Loucy (cell line): ENCODE data around the gene PLEKHS1.

Experiments
- H2AFZ ChIP-seq: fragments of 200-600 bp; sonication (generic); 2 replicates; pipeline ENCODE4 v1.6.0; 2016; ENCODE audit warnings: antibody characterized with exemption, mild to moderate bottlenecking, low read length, moderate library complexity
- H3F3A ChIP-seq: fragments of 200-600 bp; 2 replicates; pipeline ENCODE4 v1.6.0; 2016; ENCODE audit warnings: antibody characterized with exemption, low read depth, mild to moderate bottlenecking
- H3K27me3 ChIP-seq: fragments of 200-600 bp; sonication (generic); 2 replicates; pipeline ENCODE4 v1.6.1; 2014; ENCODE audit warnings: low read length, mild to moderate bottlenecking; ENCODE audit not compliant: insufficient read depth, poor library complexity, severe bottlenecking
- H3K36me3 ChIP-seq: fragments of 200-600 bp; sonication (generic); 2 replicates; pipeline ENCODE4 v1.6.1; 2016; ENCODE audit warnings: low read length; ENCODE audit not compliant: insufficient read depth
- H3K4me1 ChIP-seq: fragments of 200-600 bp; sonication (generic); 2 replicates; pipeline ENCODE4 v1.5.1; 2014; ENCODE audit warnings: low read length, mild to moderate bottlenecking; ENCODE audit not compliant: insufficient read depth, poor library complexity, severe bottlenecking
- H3K4me2 ChIP-seq: fragments of 200-600 bp; sonication (generic); 2 replicates; pipeline ENCODE4 v1.6.0; 2014; ENCODE audit warnings: antibody characterized with exemption, low read length, low read depth, mild to moderate bottlenecking; ENCODE audit not compliant: poor library complexity, severe bottlenecking
- H3K4me3 ChIP-seq: fragments of 200-600 bp; sonication (generic); 2 replicates; pipeline ENCODE4 v1.5.1; 2014; ENCODE audit warnings: low read length, mild to moderate bottlenecking, mixed read lengths; ENCODE audit not compliant: poor library complexity, severe bottlenecking
- H3K79me2 ChIP-seq: fragments of 200-600 bp; sonication (generic); 2 replicates; pipeline ENCODE4 v1.6.1; 2014; ENCODE audit warnings: low read length; ENCODE audit not compliant: insufficient read depth
- H3K9ac ChIP-seq: fragments of 200-600 bp; sonication (generic); 2 replicates; pipeline ENCODE4 v1.6.0; 2014; ENCODE audit warnings: mild to moderate bottlenecking, low read depth, low read length, moderate library complexity; ENCODE audit not compliant: poor library complexity, severe bottlenecking
- H3K9me2 ChIP-seq: fragments of 200-600 bp; sonication (generic); replicated peaks from 2 replicates; pipeline ENCODE4 v1.6.1; 2016; ENCODE audit warnings: low read depth, low read length, mixed read lengths
- H3K9me3 ChIP-seq: fragments of 200-600 bp; sonication (generic); 2 replicates; pipeline ENCODE4 v1.6.1; 2014; ENCODE audit warnings: mild to moderate bottlenecking, antibody characterized with exemption, low read length, low read depth; ENCODE audit not compliant: insufficient read depth
- H4K20me1 ChIP-seq: fragments of 200-600 bp; sonication (generic); 2 replicates; pipeline ENCODE4 v1.6.0; 2014; ENCODE audit warnings: antibody characterized with exemption, low read length, mild to moderate bottlenecking; ENCODE audit not compliant: insufficient read depth, poor library complexity, severe bottlenecking
- CTCF ChIP-seq: fragments of 200-600 bp; sonication (generic); conservative IDR thresholded peaks from 2 replicates; pipeline ENCODE4 v1.5.1; 2014; ENCODE audit warnings: mild to moderate bottlenecking, antibody characterized with exemption, low read length
- EZH2phosphoT487 ChIP-seq: fragments of 200-600 bp; IDR thresholded peaks from 2 replicates; pipeline ENCODE4 v1.6.1; 2018; ENCODE audit warnings: antibody characterized with exemption, mild to moderate bottlenecking, moderate library complexity, borderline replicate concordance

Gene PLEKHS1

DNA sequence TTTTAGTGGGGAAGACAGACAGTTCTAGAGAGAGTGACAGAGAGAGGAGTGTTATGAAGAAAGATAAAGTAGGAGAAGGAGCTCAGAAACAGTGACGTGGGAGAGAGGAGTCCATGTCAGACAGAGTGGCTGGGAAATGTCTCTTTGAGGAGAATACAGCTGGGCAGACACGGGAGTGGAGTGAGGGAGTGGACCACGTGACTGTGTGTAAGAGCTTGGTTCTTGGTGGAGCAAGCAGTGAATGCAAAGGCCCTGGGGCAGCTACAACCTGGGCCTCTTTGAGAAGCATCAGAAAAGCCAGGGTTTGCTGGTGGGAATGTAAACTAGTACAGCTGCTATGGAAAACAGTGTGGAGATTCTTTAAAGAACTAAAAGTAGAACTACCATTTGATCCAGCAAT, 11.9 kb upstream of the PLEKHS1 start:
- TF ChIP-seq CTCF (no peak), EZH2phosphoT487 (no peak)
- H4K20me1 ChIP-seq, result no peaks in the 10 kb centered on the region
- no peak overlapping the region for H2AFZ ChIP-seq
- no peak overlapping the region for H3K4me3 ChIP-seq
- H3K79me2 ChIP-seq, result no peaks in the 10 kb centered on the region
- H3K4me1 ChIP-seq, result no peaks in the 10 kb centered on the region
- H3K9ac ChIP-seq, result no peak overlapping the region
- no peaks in the 10 kb centered on the region for H3K9me2 ChIP-seq
- H3K4me2 ChIP-seq, result no peak overlapping the region
- H3K36me3 ChIP-seq, result no peaks in the 10 kb centered on the region
- no peaks in the 10 kb centered on the region for H3F3A ChIP-seq
- H3K9me3 ChIP-seq, result no peaks in the 10 kb centered on the region
- H3K27me3 ChIP-seq, result no peaks in the 10 kb centered on the region

GRCh38 chr10:113740850-113741249, 10.6 kb upstream of the PLEKHS1 start:
- Histone ChIP-seq H3K4me2 (no peak overlapping the region), H4K20me1 (no peaks in the 10 kb centered on the region), H3K9ac (no peak overlapping the region), H2AFZ (no peak overlapping the region), H3K9me3 (no peaks in the 10 kb centered on the region), H3K9me2 (no peaks in the 10 kb centered on the region), H3K27me3 (no peaks in the 10 kb centered on the region), H3F3A (no peaks in the 10 kb centered on the region), H3K79me2 (no peaks in the 10 kb centered on the region), H3K4me3 (no peak overlapping the region), H3K4me1 (no peaks in the 10 kb centered on the region), H3K36me3 (no peaks in the 10 kb centered on the region)
- no peak for TF ChIP-seq EZH2phosphoT487
- no peak for TF ChIP-seq CTCF

DNA sequence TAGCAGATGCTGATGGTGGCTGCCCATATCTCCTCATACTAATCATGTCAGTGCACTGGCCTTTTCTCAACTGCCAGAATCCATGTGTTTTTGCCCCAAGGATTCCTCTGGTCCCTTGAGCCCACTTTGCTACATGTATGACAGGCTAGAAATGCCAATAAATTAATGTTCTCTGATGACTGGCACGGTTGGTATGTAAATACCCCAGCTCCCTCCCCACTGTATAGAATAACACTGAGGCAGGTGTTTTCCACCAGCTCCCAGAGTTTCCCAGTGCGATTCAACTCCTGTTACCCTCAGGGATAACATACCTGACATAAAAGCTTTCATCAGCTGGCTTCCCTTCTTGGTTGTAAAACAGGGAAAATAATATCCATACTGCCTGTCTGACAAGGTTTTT, 9.0 kb upstream of the PLEKHS1 start:
- Histone ChIP-seq H3K9ac (no peak overlapping the region), H3K9me3 (no peaks in the 10 kb centered on the region), H3K4me3 (no peak overlapping the region), H2AFZ (no peak overlapping the region), H3K27me3 (no peaks in the 10 kb centered on the region), H4K20me1 (no peaks in the 10 kb centered on the region), H3K79me2 (no peaks in the 10 kb centered on the region), H3F3A (no peaks in the 10 kb centered on the region), H3K4me2 (no peak overlapping the region), H3K9me2 (no peaks in the 10 kb centered on the region), H3K36me3 (no peaks in the 10 kb centered on the region), H3K4me1 (no peaks in the 10 kb centered on the region)
- TF ChIP-seq CTCF (no peak), EZH2phosphoT487 (no peak)
